HAP-1 (cell line): ENCODE data around the gene SGF29.
"Not testable (repeated sequence)": the region's sequence is repeated elsewhere in the genome, so short reads cannot be mapped to it uniquely, and the experiment has no call there.

Source experiments
- DNase-seq, 2 experiments: peaks; one replicate each; pipeline ENCODE4 v3.0.0-alpha.2; 2016 to 2020; ENCODE audit warnings: low spot score in 2 of 2
- H3K27me3 ChIP-seq: fragments of 250-450 bp; sonication (Bioruptor Pico); 2 replicates; pipeline ENCODE4 v1.5.1; 2020; ENCODE audit warnings: low read depth, mild to moderate bottlenecking, moderate library complexity
- H3K36me3 ChIP-seq: fragments of 250-450 bp; sonication (Bioruptor Pico); replicated peaks from 2 replicates; pipeline ENCODE4 v1.5.1; 2020; ENCODE audit warnings: mild to moderate bottlenecking
- H3K4me1 ChIP-seq: fragments of 250-450 bp; sonication (Bioruptor Pico); 2 replicates; pipeline ENCODE4 v1.5.1; 2020; ENCODE audit warnings: mild to moderate bottlenecking
- H3K4me3 ChIP-seq: fragments of 250-450 bp; sonication (Bioruptor Pico); 2 replicates; pipeline ENCODE4 v1.5.1; 2020; ENCODE audit warnings: mild to moderate bottlenecking, moderate library complexity
- H3K9me3 ChIP-seq: fragments of 250-450 bp; sonication (Bioruptor Pico); 2 replicates; pipeline ENCODE4 v1.5.1; 2020; ENCODE audit warnings: mild to moderate bottlenecking, moderate library complexity
- in situ Hi-C: fragments of 300-500 bp; cut with MboI; formaldehyde crosslinking; loops from 3 replicates; pipeline ENCODE4 v1.14.3; 2020; ENCODE audit warnings: low sequenced_read_pairs, inconsistent platforms, mixed read lengths

SGF29 gene

DNA sequence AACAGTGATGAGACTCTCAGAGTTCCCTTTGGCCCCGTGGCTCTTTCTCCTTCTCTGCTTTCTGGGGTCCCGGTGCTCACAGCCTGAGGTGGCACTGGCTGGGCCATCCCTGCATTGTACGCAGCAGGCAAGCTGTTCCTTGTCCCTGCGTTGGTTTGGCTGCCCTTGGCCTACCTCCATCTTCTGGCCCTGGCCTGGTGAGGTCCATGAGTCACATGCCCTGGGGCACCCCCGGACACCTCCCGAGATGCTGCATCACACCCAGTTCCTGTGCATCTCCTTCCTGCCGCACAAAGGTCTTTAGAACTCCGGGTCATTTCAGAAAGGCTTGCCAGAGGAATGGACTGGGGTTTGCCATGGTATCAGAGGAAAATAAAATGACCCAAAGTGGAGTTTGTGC is 33.7 kb downstream of the SGF29 start:
- no peak for DNase-seq
- Histone ChIP-seq H3K4me3 (no peak overlapping the region), H3K4me1 (no peaks in the 10 kb centered on the region), H3K9me3 (no peaks in the 10 kb centered on the region), H3K36me3 (no peaks in the 10 kb centered on the region; the same call in 1 of the 2 replicates), H3K27me3 (no peaks in the 10 kb centered on the region)
- in situ Hi-C loops = loop anchor here (25.0 kb wide), 1 partner anchor 275 kb away; no protein-coding TSS in a partner anchor

DNA sequence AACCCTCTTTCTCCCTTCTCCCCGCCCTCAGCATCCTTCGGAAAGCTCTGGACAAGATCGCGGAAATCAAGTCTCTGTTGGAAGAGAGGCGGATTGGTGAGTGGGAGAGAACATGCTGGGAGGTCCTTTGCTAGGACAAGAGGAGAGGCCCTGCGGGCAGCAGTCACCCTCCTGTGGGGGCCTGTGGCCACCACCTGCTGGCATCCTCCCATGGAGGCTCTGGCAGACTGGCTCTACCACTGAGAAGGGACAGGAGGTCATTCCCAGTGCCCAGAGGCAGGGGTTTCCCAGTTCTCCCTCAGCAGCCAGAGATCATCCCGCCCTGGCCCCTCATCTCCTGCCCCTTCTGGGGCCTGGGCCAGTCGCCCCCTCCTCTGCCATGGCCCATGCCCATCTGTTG is 35.3 kb downstream of the SGF29 start:
- H3K36me3 ChIP-seq = no peaks in the 10 kb centered on the region; the same call in 1 of the 2 replicates
- no peak overlapping the region for H3K4me3 ChIP-seq
- in situ Hi-C loops = loop anchor here (25.0 kb wide), 1 partner anchor 277 kb away; no protein-coding TSS in a partner anchor
- no peak for DNase-seq
- no peaks in the 10 kb centered on the region for H3K27me3 ChIP-seq
- H3K4me1 ChIP-seq = no peaks in the 10 kb centered on the region
- no peaks in the 10 kb centered on the region for H3K9me3 ChIP-seq

DNA sequence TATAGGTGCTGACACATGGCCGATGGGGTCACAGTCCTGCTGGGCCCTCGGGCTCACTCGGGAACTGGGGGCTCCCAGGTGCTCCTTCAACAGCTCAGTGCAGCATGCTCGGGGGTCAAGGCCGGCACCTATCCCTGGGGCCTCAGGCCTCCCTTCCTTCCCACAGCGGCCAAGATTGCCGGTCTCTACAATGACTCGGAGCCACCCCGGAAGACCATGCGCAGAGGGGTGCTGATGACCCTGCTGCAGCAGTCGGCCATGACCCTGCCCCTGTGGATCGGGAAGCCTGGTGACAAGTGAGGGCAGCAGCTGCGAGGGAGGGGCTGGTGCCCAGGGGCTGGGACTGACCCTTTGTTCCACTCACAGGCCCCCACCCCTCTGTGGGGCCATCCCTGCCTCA is 36.2 kb downstream of the SGF29 start:
- no peak overlapping the region for H3K4me3 ChIP-seq
- H3K4me1 ChIP-seq = no peaks in the 10 kb centered on the region
- no peaks in the 10 kb centered on the region for H3K27me3 ChIP-seq
- no peaks in the 10 kb centered on the region; the same call in 1 of the 2 replicates for H3K36me3 ChIP-seq
- no peak for DNase-seq
- in situ Hi-C loops = loop anchor here (25.0 kb wide), 1 partner anchor 278 kb away; no protein-coding TSS in a partner anchor
- H3K9me3 ChIP-seq = no peaks in the 10 kb centered on the region

- no peaks in the 10 kb centered on the region for H3K4me1 ChIP-seq
- DNase-seq = no peak
- H3K9me3 ChIP-seq = no peaks in the 10 kb centered on the region
- no peak overlapping the region for H3K4me3 ChIP-seq
- H3K27me3 ChIP-seq = no peaks in the 10 kb centered on the region
- in situ Hi-C loops = loop anchor here (25.0 kb wide), 1 partner anchor 278 kb away; no protein-coding TSS in a partner anchor
- no peaks in the 10 kb centered on the region; the same call in 1 of the 2 replicates for H3K36me3 ChIP-seq
Measured at GRCh38 chr16:28590384-28591340, 36.9 kb downstream of the SGF29 start.

DNA sequence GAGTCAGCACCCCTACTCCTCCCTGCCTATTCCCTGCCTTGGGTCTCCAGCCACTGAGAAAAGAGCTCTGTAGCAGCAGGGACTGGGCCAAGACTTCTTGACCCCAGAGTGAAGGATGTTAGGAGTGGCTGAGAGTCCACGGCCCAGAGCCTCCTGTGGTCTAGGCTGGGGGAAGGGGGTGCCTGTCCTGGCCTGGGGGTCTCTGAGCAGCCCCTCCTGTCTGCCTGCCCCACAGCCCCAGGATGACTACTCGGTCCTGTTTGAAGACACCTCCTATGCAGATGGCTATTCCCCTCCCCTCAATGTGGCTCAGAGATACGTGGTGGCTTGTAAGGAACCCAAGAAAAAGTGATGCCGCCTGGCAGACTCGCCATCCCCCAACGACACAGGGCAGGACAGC is 37.6 kb downstream of the SGF29 start:
- in situ Hi-C loops = loop anchor here (25.0 kb wide), 1 partner anchor 279 kb away; no protein-coding TSS in a partner anchor
- no peak for DNase-seq
- Histone ChIP-seq H3K27me3 (no peaks in the 10 kb centered on the region), H3K9me3 (no peaks in the 10 kb centered on the region), H3K4me1 (no peaks in the 10 kb centered on the region), H3K4me3 (no peak overlapping the region), H3K36me3 (no peaks in the 10 kb centered on the region; the same call in 1 of the 2 replicates)

DNA sequence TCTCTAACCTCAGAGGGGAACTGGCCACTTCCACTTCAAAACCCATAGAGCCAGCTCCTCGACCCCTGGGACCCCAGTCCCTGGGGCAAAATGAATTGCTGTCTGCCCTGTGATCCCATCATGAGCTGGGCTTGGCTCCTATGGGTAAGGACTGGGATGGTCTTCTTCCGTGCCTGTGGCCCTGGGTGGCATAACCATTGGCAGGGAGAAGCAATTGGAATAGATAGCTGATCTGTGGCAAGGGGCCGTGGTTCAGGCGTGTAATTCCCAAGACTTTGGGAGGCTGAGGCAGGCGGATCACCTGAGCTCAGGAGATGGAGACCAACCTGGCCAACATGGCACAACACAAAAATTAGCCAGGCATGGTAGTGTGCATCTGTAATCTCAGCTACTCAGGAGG is 38.8 kb downstream of the SGF29 start:
- no peak for DNase-seq
- in situ Hi-C loops = loop anchor here (25.0 kb wide), 1 partner anchor 280 kb away; no protein-coding TSS in a partner anchor
- no peaks in the 10 kb centered on the region for H3K27me3 ChIP-seq
- H3K9me3 ChIP-seq = no peaks in the 10 kb centered on the region
- H3K36me3 ChIP-seq = no peaks in the 10 kb centered on the region; the same call in 1 of the 2 replicates
- no peaks in the 10 kb centered on the region for H3K4me1 ChIP-seq
- no peak overlapping the region for H3K4me3 ChIP-seq

DNA sequence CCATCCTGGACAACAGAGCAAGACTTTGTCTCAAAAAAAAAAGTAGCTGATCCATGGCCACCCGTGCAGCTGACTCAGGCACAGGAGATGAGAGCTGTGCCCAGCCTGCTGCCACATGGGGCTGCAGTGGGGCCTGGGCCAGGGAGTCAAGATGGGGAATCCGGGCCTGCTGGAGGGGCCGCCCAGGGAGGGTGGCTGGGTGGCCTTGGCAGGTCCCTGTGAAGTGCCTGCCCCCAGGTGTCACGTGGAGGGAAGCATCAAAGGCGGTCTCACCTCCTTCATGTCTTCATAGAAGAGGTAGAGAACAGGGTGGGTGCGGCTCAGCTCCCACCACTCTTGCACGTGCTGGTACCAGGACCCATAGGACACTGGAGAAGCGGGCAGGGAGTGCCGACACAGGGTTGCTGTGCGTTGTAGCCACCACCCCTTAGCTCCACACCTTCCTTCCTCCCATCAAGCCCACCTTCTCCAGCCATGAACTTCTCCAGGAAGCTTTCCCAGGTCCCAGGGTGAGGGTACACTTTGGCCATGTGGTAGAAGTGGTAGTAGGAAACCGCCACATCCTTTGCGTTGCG is 39.3 kb downstream of the SGF29 start:
- H3K36me3 ChIP-seq = no peaks in the 10 kb centered on the region; the same call in 1 of the 2 replicates
- in situ Hi-C loops = loop anchor here (25.0 kb wide), 1 partner anchor 281 kb away; no protein-coding TSS in a partner anchor

GRCh38 chr16:28595451-28595850 is 41.7 kb downstream of the SGF29 start:
- DNase-seq, H3K9me3 ChIP-seq, H3K4me1 ChIP-seq, H3K4me3 ChIP-seq, H3K27me3 ChIP-seq, H3K36me3 ChIP-seq: not testable (repeated sequence)
- in situ Hi-C loops = loop anchor here (25.0 kb wide), 1 partner anchor 283 kb away; no protein-coding TSS in a partner anchor

More for the DNA sequence above, 39.3 kb downstream of the SGF29 start:
- Histone ChIP-seq H3K4me1 (no peaks in the 10 kb centered on the region), H3K9me3 (no peaks in the 10 kb centered on the region), H3K27me3 (no peaks in the 10 kb centered on the region), H3K4me3 (no peak overlapping the region)
- DNase-seq = no peak

DNA sequence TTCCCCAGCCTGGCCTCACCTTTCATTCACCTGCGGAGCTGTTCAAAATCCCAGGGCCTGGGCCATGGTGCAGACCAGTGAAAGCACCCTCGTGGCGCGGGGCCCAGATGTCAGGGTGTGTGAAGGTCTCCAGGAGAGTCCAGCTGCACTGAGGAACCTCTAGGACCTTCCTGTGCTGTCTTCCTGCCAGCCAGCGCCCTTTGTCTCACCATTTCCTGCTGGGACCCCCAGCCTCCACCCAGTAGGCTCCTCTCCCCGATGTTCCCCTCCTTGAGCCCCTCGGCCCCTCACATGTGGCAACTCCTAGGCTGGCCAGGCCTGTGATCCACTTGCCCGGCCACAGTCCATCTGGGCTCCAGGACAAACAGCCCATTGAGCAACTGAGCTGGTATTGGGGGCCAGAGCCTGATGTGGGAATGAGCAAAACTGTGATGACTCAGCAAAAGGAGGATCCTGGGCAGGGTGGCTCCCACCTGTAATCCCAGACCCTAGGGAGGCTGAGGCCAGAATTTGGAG is 42.5 kb downstream of the SGF29 start:
- H3K4me3 ChIP-seq = no peak overlapping the region
- no peaks in the 10 kb centered on the region for H3K9me3 ChIP-seq
- in situ Hi-C loops = loop anchor here (25.0 kb wide), 1 partner anchor 284 kb away; no protein-coding TSS in a partner anchor
- H3K36me3 ChIP-seq = no peaks in the 10 kb centered on the region
- no peak for DNase-seq
- no peaks in the 10 kb centered on the region for H3K4me1 ChIP-seq
- no peaks in the 10 kb centered on the region for H3K27me3 ChIP-seq

DNA sequence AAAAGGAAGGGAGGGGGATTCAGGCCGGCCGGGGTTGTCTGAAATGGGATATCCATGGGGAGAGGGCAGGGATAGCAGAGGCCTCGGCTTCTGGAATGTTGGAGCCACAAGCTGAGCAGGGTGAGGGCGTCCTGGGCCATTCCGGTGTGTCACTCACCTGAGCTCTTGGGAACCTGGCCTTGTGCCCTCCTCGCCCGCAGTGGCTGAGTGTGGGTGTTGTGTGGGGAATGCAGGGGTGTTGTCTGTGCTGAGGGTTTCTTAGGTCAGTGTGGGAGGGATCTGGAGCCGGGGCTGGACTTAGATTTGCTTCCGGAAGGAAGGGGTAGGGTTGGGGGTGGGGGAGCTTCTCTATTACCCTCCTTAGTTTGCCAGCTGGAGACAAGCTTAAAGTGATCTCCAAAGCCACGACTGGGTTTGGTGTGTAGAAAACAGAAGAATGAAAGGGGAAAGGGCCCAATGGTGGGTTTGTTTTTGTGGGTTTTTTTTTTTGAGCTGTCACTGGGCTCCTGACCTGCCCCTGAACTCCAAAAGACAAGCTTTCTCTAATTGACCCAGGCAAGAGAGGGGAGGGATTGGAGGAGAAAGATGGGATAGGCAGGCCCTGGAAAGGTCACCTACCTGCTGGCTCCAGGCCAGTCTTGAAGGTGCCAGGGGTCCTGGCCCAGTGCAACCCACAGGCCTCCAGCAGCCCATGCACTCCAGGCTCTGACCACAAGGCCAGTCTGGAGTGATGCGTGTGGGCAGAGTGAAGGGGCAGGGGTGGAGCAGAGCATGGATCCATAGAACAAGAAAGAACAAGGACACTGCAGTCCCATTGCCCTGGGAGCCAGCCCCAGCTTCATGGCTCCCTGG is 43.3 kb downstream of the SGF29 start, which contains the start of gene SULT1A2:
TSS of gene SULT1A2 (minus strand) at position 211 of the 852 bp plus-strand sequence. CDS start 1,120 bp downstream, outside the sequence.
- in situ Hi-C loops = loop anchor here (25.0 kb wide), 1 partner anchor 285 kb away; no protein-coding TSS in a partner anchor
- H3K9me3 ChIP-seq = no peaks in the 10 kb centered on the region
- no peaks in the 10 kb centered on the region for H3K27me3 ChIP-seq
- no peaks in the 10 kb centered on the region for H3K4me1 ChIP-seq
- H3K4me3 ChIP-seq = no peak within 1 kb of the TSS
- no peaks in the 10 kb centered on the region for H3K36me3 ChIP-seq
- no peak for DNase-seq

- H3K4me3 ChIP-seq = no peak overlapping the region
- H3K9me3 ChIP-seq = no peaks in the 10 kb centered on the region
- no peaks in the 10 kb centered on the region for H3K36me3 ChIP-seq
- no peaks in the 10 kb centered on the region for H3K4me1 ChIP-seq
- in situ Hi-C loops = loop anchor here (25.0 kb wide), 1 partner anchor 285 kb away; no protein-coding TSS in a partner anchor
- H3K27me3 ChIP-seq = no peaks in the 10 kb centered on the region
- DNase-seq = peak; percentile 54 to 79
Measured at GRCh38 chr16:28597692-28598261, 44.1 kb downstream of the SGF29 start.
